ENCODE measurements around the gene IDE. TPM values are rescaled to one million over a fixed set of nuclear protein-coding genes. Genes with fewer than 3 reads are reported as not detected.
"Not testable (repeated sequence)": the region's sequence is repeated elsewhere in the genome, so short reads cannot be mapped to it uniquely, and the experiment has no call there.

IDE gene
- total RNA-seq, 4 donors from 2014 or later = 22.6 to 59.7 (median 43.0) TPM

DNA sequence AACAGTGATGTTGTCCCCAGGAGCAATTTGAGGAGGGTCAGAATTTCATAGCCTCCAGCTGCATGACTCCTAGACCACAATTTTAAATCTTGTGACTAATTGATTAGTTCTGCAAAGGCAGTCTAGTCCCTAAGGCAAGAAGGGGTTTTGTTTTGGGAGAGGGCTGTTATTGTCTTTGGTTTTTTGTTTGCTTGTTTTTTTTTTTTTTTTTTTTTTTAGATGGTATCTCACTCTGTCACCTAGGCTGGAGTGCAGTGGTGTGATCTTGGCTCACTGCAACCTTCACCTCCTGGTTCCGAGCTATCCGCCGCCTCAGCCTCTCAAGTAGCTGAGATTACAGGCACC, 165.9 kb downstream of the IDE start:
- no peaks in the 10 kb centered on the region for H3K36me3 ChIP-seq
- no peaks in the 10 kb centered on the region for H3K27me3 ChIP-seq
- H3K4me3 ChIP-seq = no peak overlapping the region
- no peak for DNase-seq
- TF ChIP-seq POLR2A (IDR thresholded peaks at IDR 0.05) = no peak
- no peaks in the 10 kb centered on the region for H3K9me3 ChIP-seq
- H3K27ac ChIP-seq = no peak overlapping the region
- intact Hi-C loops (cut with DNase I; ENCODE audit: low total_unique reads) = no loop called here
- H3K4me1 ChIP-seq = no peaks in the 10 kb centered on the region

DNA sequence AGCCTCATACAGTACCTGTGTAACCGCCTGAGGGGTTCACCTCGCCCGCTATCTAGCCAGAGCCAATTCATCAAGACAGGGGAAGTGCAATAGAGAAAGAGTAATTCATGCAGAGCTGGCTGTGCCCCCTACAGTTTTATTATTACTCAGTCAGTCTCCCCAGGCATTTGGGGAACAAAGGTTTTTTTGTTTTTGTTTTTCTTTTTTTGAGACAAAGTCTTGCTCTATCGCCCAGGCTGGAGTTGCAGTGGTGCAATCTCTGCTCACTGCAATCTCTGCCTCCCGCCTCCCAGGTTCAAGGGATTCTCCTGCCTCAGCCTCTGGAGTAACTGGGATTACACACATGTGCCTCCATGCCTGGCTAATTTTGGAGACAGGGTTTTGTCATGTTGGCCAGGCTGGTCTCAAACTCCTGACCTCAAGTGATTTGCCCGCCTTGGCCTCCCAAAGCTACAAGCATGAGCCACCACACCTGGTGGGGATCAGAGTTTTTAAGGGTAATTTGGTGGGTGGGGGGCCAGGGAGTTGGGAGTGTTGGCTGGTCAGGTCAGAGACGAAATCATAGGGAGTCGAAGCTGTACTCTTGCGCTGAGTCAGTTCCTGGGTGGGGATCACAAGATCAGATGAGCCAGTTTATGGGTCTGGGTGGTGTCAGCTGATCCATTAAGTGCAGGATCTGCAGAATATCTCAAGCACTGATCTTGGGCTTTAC, 166.4 kb downstream of the IDE start:
- intact Hi-C loops (cut with DNase I; ENCODE audit: low total_unique reads) = no loop called here
- Histone ChIP-seq H3K27me3 (no peaks in the 10 kb centered on the region), H3K4me1 (no peaks in the 10 kb centered on the region), H3K9me3 (no peaks in the 10 kb centered on the region), H3K27ac (no peak overlapping the region), H3K36me3 (no peaks in the 10 kb centered on the region), H3K4me3 (no peak overlapping the region)
- TF ChIP-seq, protein P1, sequence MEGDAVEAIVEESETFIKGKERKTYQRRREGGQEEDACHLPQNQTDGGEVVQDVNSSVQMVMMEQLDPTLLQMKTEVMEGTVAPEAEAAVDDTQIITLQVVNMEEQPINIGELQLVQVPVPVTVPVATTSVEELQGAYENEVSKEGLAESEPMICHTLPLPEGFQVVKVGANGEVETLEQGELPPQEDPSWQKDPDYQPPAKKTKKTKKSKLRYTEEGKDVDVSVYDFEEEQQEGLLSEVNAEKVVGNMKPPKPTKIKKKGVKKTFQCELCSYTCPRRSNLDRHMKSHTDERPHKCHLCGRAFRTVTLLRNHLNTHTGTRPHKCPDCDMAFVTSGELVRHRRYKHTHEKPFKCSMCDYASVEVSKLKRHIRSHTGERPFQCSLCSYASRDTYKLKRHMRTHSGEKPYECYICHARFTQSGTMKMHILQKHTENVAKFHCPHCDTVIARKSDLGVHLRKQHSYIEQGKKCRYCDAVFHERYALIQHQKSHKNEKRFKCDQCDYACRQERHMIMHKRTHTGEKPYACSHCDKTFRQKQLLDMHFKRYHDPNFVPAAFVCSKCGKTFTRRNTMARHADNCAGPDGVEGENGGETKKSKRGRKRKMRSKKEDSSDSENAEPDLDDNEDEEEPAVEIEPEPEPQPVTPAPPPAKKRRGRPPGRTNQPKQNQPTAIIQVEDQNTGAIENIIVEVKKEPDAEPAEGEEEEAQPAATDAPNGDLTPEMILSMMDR (IDR thresholded peaks at IDR 0.05) = no peak
- no peak for DNase-seq

DNA sequence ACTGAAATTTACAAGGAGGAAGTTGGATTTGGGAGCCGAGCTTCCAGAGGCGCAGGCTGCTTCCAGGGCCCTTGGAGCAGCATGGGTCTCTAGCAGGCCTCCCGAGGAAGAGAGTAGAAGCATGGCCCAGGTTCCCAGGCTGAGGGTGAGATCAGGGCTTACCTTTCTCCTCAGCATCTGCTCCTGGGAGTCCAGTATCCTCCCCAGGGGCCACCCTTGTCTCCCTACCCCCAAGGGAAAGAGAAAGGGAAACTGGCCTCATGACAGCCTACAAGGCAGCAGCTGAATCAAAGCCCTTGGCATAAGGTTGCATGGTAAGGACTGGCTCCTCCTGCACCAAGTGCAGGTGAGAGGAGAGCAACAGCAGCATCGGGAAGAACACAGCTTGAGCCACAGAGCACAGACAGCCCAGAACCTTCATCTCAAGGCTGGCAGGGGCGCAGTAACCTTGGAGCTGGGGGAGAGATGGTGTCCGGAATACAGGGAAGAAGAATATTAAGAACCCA, 168.4 kb downstream of the IDE start:
- no peak for DNase-seq
- intact Hi-C loops (cut with DNase I; ENCODE audit: low total_unique reads) = no loop called here
- Histone ChIP-seq H3K27me3 (no peaks in the 10 kb centered on the region), H3K4me1 (no peaks in the 10 kb centered on the region), H3K27ac (no peak overlapping the region), H3K36me3 (no peaks in the 10 kb centered on the region), H3K9me3 (no peaks in the 10 kb centered on the region), H3K4me3 (no peak overlapping the region)
- no peak for TF ChIP-seq POLR2A (IDR thresholded peaks at IDR 0.05)
- TF ChIP-seq, protein P1 (IDR thresholded peaks at IDR 0.05) = no peak

DNA sequence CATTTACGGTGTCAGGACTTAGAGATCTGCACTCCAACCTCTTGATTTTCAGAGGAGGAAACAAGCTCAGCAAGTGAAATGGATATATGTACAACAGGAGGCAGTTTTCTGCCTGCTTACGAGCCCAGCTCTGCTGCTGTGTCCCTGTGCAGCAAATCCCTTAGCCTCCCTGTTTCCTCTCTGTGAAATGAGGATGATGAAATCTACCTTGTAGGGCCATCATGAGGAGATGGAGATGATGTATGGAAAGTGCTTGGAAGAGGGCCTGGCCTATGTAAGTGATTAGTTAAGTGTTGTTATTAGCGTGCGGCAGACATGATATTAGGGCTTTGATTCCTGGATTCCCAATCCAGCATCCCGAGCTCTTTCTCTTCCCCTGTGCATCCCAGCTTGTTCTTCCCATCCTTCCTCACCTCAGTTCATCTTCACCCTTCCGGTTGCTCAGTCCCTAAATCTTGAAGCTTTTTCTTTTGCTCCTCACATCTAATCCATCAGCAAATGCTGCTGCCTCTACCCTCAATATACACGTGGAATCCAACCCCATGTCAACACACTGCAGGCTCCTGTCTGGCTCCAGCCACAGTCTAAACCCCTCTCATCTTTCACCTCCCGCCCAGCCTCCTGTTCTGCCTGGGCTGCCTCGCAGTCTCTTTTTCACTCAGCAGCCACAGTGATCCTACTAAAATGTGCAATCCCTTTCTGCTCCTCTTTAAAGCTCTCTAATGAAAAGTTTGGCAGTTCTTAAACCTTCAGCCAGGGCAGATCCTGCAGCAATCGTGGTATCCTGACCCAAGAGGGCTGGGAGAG, 169.1 kb downstream of the IDE start:
- no peaks in the 10 kb centered on the region for H3K27me3 ChIP-seq

DNA sequence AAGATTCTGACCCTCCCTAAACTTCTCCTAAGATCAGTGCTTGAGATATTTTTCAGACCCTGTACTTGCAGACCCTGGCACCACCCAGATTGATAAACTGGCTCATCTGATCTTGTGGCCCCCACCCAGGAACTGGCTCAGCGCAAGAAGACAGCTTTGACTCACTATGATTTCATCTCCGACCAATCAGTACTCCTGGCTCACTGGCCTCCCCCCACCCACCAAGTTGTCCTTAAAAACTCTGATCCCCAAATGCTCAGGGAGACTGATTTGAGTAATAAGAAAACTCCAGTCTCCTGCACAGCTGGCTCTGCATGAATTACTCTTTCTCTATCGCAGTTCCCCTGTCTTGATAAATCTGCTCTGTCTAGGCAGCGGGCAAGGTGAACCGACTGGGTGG, 171.7 kb downstream of the IDE start:
- intact Hi-C loops (cut with DNase I; ENCODE audit: low total_unique reads) = not testable (repeated sequence)

More for the DNA sequence above, 169.1 kb downstream of the IDE start:
- DNase-seq = no peak
- TF ChIP-seq, protein P1 (IDR thresholded peaks at IDR 0.05) = no peak
- TF ChIP-seq POLR2A (IDR thresholded peaks at IDR 0.05) = no peak
- no peak overlapping the region for H3K4me3 ChIP-seq
- intact Hi-C loops (cut with DNase I; ENCODE audit: low total_unique reads) = no loop called here
- H3K9me3 ChIP-seq = no peaks in the 10 kb centered on the region
- H3K27ac ChIP-seq = no peak overlapping the region
- no peaks in the 10 kb centered on the region for H3K36me3 ChIP-seq
- no peaks in the 10 kb centered on the region for H3K4me1 ChIP-seq

More for the DNA sequence above, 171.7 kb downstream of the IDE start:
- not testable (repeated sequence) for H3K4me3 ChIP-seq, H3K27ac ChIP-seq, H3K36me3 ChIP-seq, H3K4me1 ChIP-seq, H3K9me3 ChIP-seq, DNase-seq, H3K27me3 ChIP-seq

Other genes with a start within 250 kb of the IDE start
- 10 to 100 TPM in 1 of 4 donors, 1 to 10 TPM in 1, not detected in 2; 1.0 to 31.0 TPM for gene KIF11, start 19.0 kb upstream of the IDE start, total RNA-seq
- 10 to 100 TPM in 2 of 4 donors, 1 to 10 TPM in 2; 6.1 to 33.2 (median 12.4) TPM for gene HHEX, start 115.9 kb upstream of the IDE start, total RNA-seq

All from uterus (tissue), 4 donors.